ENCODE results near the gene CBX5. TPM values are rescaled to one million over a fixed set of nuclear protein-coding genes. Genes with fewer than 3 reads are reported as not detected.

The CBX5 gene
- total and polyA plus RNA-seq, 2 of the 8 experiments (the other 6 are each of a cell fraction or from before 2014, with no cell fraction given): 62.4 to 231 TPM

DNA sequence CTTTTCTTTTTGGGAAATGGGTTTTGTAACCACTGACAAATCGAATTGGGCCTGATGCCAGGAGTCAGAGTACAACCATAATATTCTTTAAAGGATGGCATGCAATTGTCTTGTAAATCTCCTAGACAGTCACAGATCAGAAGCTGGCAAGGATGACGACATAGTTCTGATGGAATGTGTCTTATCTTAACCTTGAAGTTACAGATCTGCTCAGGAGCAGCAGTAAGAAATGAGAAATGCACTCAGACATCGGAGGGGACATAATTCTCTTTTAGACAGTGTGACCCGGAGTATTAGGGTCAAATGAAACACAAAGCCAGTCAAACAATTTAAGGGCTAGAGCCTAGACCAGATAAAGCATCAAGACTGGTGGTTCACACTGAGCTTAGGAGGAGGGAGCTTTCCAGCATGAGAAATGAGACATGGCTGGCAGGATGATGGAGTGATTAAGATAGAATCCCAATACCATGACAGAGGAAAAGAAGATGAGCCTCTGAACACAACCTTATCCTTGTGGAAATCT, 17.5 kb downstream of the CBX5 start:
- H3K79me1 ChIP-seq (ENCODE audit: low read depth, low read length): no peaks in the 10 kb centered on the region
- peak overlapping the region; percentile 78; the same call in 1 of the 2 replicates for H2AK5ac ChIP-seq (ENCODE audit: low read depth, low read length)
- no peak overlapping the region for H3K4me3 ChIP-seq (ENCODE audit: extremely low read depth in 1 of 4, insufficient read depth in 2 of 4, low read depth in 3 of 4, low read length in 4 of 4)
- peaks cover 0 to under 1% (median 0%) of the 10 kb centered on the region in 4 experiments; a peak in 1 of 8 replicates for H3K36me3 ChIP-seq (ENCODE audit: control insufficient read depth in 2 of 4, insufficient read depth in 4 of 4, low read length in 3 of 4)
- H3K23ac ChIP-seq (ENCODE audit: insufficient read length): no peak overlapping the region
- ChIA-PET POLR2A (ENCODE audit: partially characterized antibody) (interaction anchor here (0.6 to 44.8 kb wide), 11 partner anchors 9 to 1239 kb away, joined by 3 to 1006 read pairs (median 5); partner anchors contain the start of genes CBX5, HNRNPA1 and NFE2), CTCF (ENCODE audit: partially characterized antibody) (interaction anchor here (0.6 to 3.5 kb wide), 10 partner anchors 10 to 119 kb away, joined by 3 to 40 read pairs (median 4); no protein-coding TSS in a partner anchor)
- no peaks in the 10 kb centered on the region for H3K23me2 ChIP-seq (ENCODE audit: low read depth, low read length)
- H4K91ac ChIP-seq (replicated peaks; ENCODE audit: insufficient read length, low read length): no peak overlapping the region
- no peak overlapping the region for H3K14ac ChIP-seq (ENCODE audit: insufficient read length)
- H2BK20ac ChIP-seq (ENCODE audit: low read length): no peak overlapping the region
- peak overlapping the region in 1 of 4 experiments; percentile 13; a peak in 2 of 7 replicates for H3K9ac ChIP-seq (replicated peaks in 1 of 4; ENCODE audit: extremely low read depth in 1 of 4, low read depth in 3 of 4, low read length in 3 of 4)
- WGBS, 2 experiments (ENCODE audit: extremely low coverage in 1 of 2, insufficient coverage in 1 of 2, insufficient read length in 1 of 2, insufficient replicate concordance in 2 of 2, low coverage in 1 of 2, low lambda C conversion rate in 2 of 2, missing lambda C conversion rate in 1 of 2): 73% methylated on average over 4 of the region's 4 CpGs; no CpG with 5 or more reads in 1 of the 2 experiments
- H3K27me3 ChIP-seq (replicated peaks in 1 of 4; ENCODE audit: control insufficient read depth in 3 of 4, extremely low read depth in 1 of 4, insufficient read depth in 3 of 4, low read length in 3 of 4): no peaks in the 10 kb centered on the region
- peak overlapping the region; percentile 74; the same call in 1 of the 2 replicates for H2BK5ac ChIP-seq (ENCODE audit: low read depth, low read length)
- peaks cover 3 to 21% (median 13%) of the 10 kb centered on the region in 4 experiments for H3K4me1 ChIP-seq (replicated peaks in 1 of 4; ENCODE audit: control insufficient read depth in 3 of 4, insufficient read depth in 4 of 4, low read length in 3 of 4)
- peaks cover 3 to 35% of the 10 kb centered on the region in 2 experiments; a peak in 3 of 4 replicates for H3K79me2 ChIP-seq (ENCODE audit: control insufficient read depth in 1 of 2, insufficient read depth in 2 of 2, low read length in 2 of 2)
- FAIRE-seq (no peak), DNase-seq (ENCODE audit: low read depth in 1 of 2, low spot score in 2 of 2) (no peak)
- peak overlapping the region; percentile 52; the same call in 1 of the 2 replicates for H2BK12ac ChIP-seq (ENCODE audit: low read depth, low read length)
- no peaks in the 10 kb centered on the region for H3K9me3 ChIP-seq (ENCODE audit: insufficient read depth in 2 of 2, low read depth in 1 of 2, low read length in 1 of 2)
- no peak overlapping the region for H2BK120ac ChIP-seq (replicated peaks; ENCODE audit: low read depth, low read length)
- no peak overlapping the region for H3K56ac ChIP-seq (replicated peaks; ENCODE audit: insufficient read length, low read depth, low read length)
- H3K18ac ChIP-seq (ENCODE audit: extremely low read depth, low read length): peak overlapping the region; percentile 85
- no peak overlapping the region for H2AFZ ChIP-seq (ENCODE audit: low read length)
- no peak overlapping the region for H4K5ac ChIP-seq (ENCODE audit: insufficient read length, low read depth, low read length)
- TF ChIP-seq CEBPB (IDR thresholded peaks at IDR 0.05; ENCODE audit: low read depth, low read length) (peak; percentile 48; the same call in 1 of the 2 replicates), BACH1 (IDR thresholded peaks at IDR 0.05; ENCODE audit: low read length) (no peak)
- no peaks in the 10 kb centered on the region for H4K20me1 ChIP-seq (replicated peaks in 1 of 2; ENCODE audit: control insufficient read depth in 1 of 2, insufficient read depth in 2 of 2, low read length in 2 of 2)
- H2BK15ac ChIP-seq (ENCODE audit: low read length): no peak overlapping the region
- H4K8ac ChIP-seq (ENCODE audit: extremely low read depth, insufficient read depth, low read length): no peak overlapping the region
- H3K4me2 ChIP-seq (ENCODE audit: insufficient read depth in 1 of 2, low read depth in 2 of 2, low read length in 2 of 2): no peak overlapping the region; a peak in 1 of 4 replicates
- H3K27ac ChIP-seq (ENCODE audit: low read depth, low read length): no peak overlapping the region
- no peak overlapping the region for H3K4ac ChIP-seq (replicated peaks; ENCODE audit: insufficient read length, low read depth, low read length)
